Endothelial cell of umbilical vein (primary cell): ENCODE measurements around the gene SYNPO2. TPM values are rescaled to one million over a fixed set of nuclear protein-coding genes. Genes with fewer than 3 reads are reported as not detected.

Source experiments
- BruUV-seq: library from RNA; stranded (reverse); fragments of 400-500 nt; replicated peaks from 2 replicates; lab custom pipeline; 2021; lab: Mats Ljungman, UMichigan
- CTCF ChIA-PET: fragments of 300-600, 350-600 bp; sonication (Branson Sonifier 250); formaldehyde crosslinking; loops from one replicate; lab custom pipeline; 2021; ENCODE audit warnings: antibody characterized with exemption, inconsistent platforms; lab: Charles Lee
- POLR2A ChIA-PET: fragments of 300-600, 350-600 bp; sonication (Branson Sonifier 250); formaldehyde crosslinking; loops from one replicate; lab custom pipeline; 2021; ENCODE audit warnings: antibody characterized with exemption, inconsistent platforms; lab: Charles Lee
- DNase-seq: peaks from one replicate; pipeline ENCODE4 v3.0.0-alpha.2; 2011; ENCODE audit warnings: low read depth, low spot score
- FAIRE-seq: peaks from 2 replicates; lab custom pipeline; 2011; peaks lifted over from hg19 to GRCh38; lab: Jason Lieb, UNC
- H2AFZ ChIP-seq: 2 replicates; pipeline ENCODE4 v1.6.0; 2012; ENCODE audit warnings: low read depth, low read length, control low read depth, inconsistent platforms
- H3K27ac ChIP-seq: 2 replicates; pipeline ENCODE4 v1.5.1; 2011; ENCODE audit warnings: low read depth, mild to moderate bottlenecking, control low read depth, low read length, moderate library complexity; ENCODE audit not compliant: insufficient read depth
- H3K27me3 ChIP-seq, 2 experiments: 2 replicates each; pipeline versions ENCODE4 v1.6.0 to v1.6.1; 2011; ENCODE audit warnings: low read length in 2 of 2, mixed read lengths in 1 of 2; ENCODE audit not compliant: control insufficient read depth in 2 of 2, insufficient read depth in 2 of 2
- H3K36me3 ChIP-seq, 2 experiments: 2 replicates in 1 of 2; 3 replicates in 1 of 2; pipeline ENCODE4 v1.5.1; 2011; ENCODE audit warnings: low read length in 2 of 2, mild to moderate bottlenecking in 1 of 2, moderate library complexity in 1 of 2; ENCODE audit not compliant: control insufficient read depth in 2 of 2, insufficient read depth in 2 of 2; ENCODE audit errors: extremely low read depth in 1 of 2
- H3K4me1 ChIP-seq: 3 replicates; pipeline ENCODE4 v1.5.1; 2011; ENCODE audit warnings: mild to moderate bottlenecking, low read length; ENCODE audit not compliant: control insufficient read depth, insufficient read depth; ENCODE audit errors: extremely low read depth
- H3K4me2 ChIP-seq: 2 replicates; pipeline ENCODE4 v1.6.1; 2011; ENCODE audit warnings: low read length, control low read depth, mixed read lengths; ENCODE audit not compliant: insufficient read depth
- H3K4me3 ChIP-seq, 3 experiments: fragments of 200-600 bp in 1 of 3; sonication (generic), shearing (Covaris generic) in 1 of 3; replicated peaks in 1 of 3; 2 replicates each; pipeline ENCODE4 v1.5.1; 2011 to 2016; ENCODE audit warnings: control low read depth in 3 of 3, low read length in 3 of 3, mild to moderate bottlenecking in 2 of 3, inconsistent platforms in 1 of 3, low read depth in 1 of 3, moderate library complexity in 1 of 3; ENCODE audit not compliant: insufficient read depth in 1 of 3
- H3K79me2 ChIP-seq: 2 replicates; pipeline ENCODE4 v1.6.0; 2012; ENCODE audit warnings: low read length, inconsistent platforms; ENCODE audit not compliant: control insufficient read depth, insufficient read depth
- H3K9ac ChIP-seq: replicated peaks from 2 replicates; pipeline ENCODE3; 2011; ENCODE audit warnings: low read length, control low read depth; ENCODE audit not compliant: insufficient read depth; ENCODE audit errors: extremely low read depth
- H3K9me1 ChIP-seq: replicated peaks from 3 replicates; pipeline ENCODE4 v1.6.0; 2011; ENCODE audit warnings: mild to moderate bottlenecking, low read length; ENCODE audit not compliant: control insufficient read depth, insufficient read depth; ENCODE audit errors: extremely low read depth
- H3K9me3 ChIP-seq: replicated peaks from 2 replicates; pipeline ENCODE4 v1.5.1; 2012; ENCODE audit warnings: low read length, inconsistent platforms; ENCODE audit not compliant: control insufficient read depth, insufficient read depth
- H4K20me1 ChIP-seq: replicated peaks from 2 replicates; pipeline ENCODE3; 2011; ENCODE audit warnings: mild to moderate bottlenecking, low read length; ENCODE audit not compliant: control insufficient read depth, insufficient read depth; ENCODE audit errors: extremely low read depth
- EZH2 ChIP-seq: IDR thresholded peaks from 2 replicates; pipeline ENCODE4 v1.6.1; 2012; ENCODE audit warnings: borderline replicate concordance, low read depth, mild to moderate bottlenecking, moderate library complexity, low read length, inconsistent platforms; ENCODE audit not compliant: severe bottlenecking
- FOS ChIP-seq: IDR thresholded peaks from 2 replicates; pipeline ENCODE4 v1.6.1; 2011; ENCODE audit warnings: mild to moderate bottlenecking, low read length, moderate library complexity, borderline replicate concordance; ENCODE audit not compliant: insufficient read depth
- GATA2 ChIP-seq: IDR thresholded peaks from 2 replicates; pipeline ENCODE4 v1.7.0; 2011; ENCODE audit warnings: low read depth, mild to moderate bottlenecking, moderate library complexity, mixed read lengths, low read length; ENCODE audit not compliant: insufficient read length, insufficient read depth
- JUN ChIP-seq: IDR thresholded peaks from 2 replicates; pipeline ENCODE4 v1.6.1; 2011; ENCODE audit warnings: borderline replicate concordance, low read depth; ENCODE audit not compliant: insufficient read length, insufficient read depth
- MYC ChIP-seq: IDR thresholded peaks from one replicate; pipeline ENCODE4 v1.6.1; 2011; ENCODE audit warnings: mild to moderate bottlenecking, low read depth, low read length
- POLR2A ChIP-seq: IDR thresholded peaks from 2 replicates; pipeline ENCODE4 v1.6.1; 2012; ENCODE audit warnings: low read depth, mild to moderate bottlenecking, control low read depth, low read length
- POLR2AphosphoS5 ChIP-seq: IDR thresholded peaks from 2 replicates; pipeline ENCODE4 v1.6.1; 2012; ENCODE audit warnings: low read depth, mild to moderate bottlenecking, control low read depth, low read length, moderate library complexity; ENCODE audit not compliant: insufficient read depth
- dilution Hi-C: fragments of 300-500 bp; cut with MboI; formaldehyde crosslinking; loops from one replicate; pipeline ENCODE4 v1.15.0; 2019; ENCODE audit warnings: low sequenced_read_pairs; ENCODE audit not compliant: extremely low pct_ligation_motif_present
- intact Hi-C: fragments of 100-400 bp; cut with micrococcal nuclease; formaldehyde crosslinking; loops from one replicate; pipeline ENCODE4 v1.10.0; 2022
- polyA plus RNA-seq, 4 experiments: library from polyadenylated mRNA; depleted of rRNA in 3 of 4; stranded (reverse) in 3 of 4; unstranded in 1 of 4; fragments of >200 nt; gene quantifications; 2 replicates each; pipeline versions ENCODE4 v1.2.1 to v1.2.3, GENCODE V29; 2011 to 2012; ENCODE audit warnings: missing spikeins in 1 of 4
- total RNA-seq: library from RNA; stranded (reverse); gene quantifications from 2 replicates; pipeline ENCODE4 v1.2.3, GENCODE V29; 2021
- TF ChIP-seq, protein P1 (sequence below), 2 donors: IDR thresholded peaks; 1 replicate in 1 of 2; 2 replicates in 1 of 2; pipeline ENCODE4 v1.5.1; 2011; ENCODE audit warnings: low read length in 2 of 2, mild to moderate bottlenecking in 2 of 2, moderate library complexity in 2 of 2, control low read depth in 1 of 2, inconsistent platforms in 1 of 2, low read depth in 1 of 2; ENCODE audit not compliant: insufficient read depth in 1 of 2; ENCODE audit errors: extremely low read depth in 1 of 2
- TF ChIP-seq, protein P2 (sequence below): IDR thresholded peaks from 2 replicates; pipeline ENCODE4 v1.6.1; 2011; ENCODE audit not compliant: insufficient read depth, insufficient read length

SYNPO2 gene
- total and polyA plus RNA-seq, 2 donors (not counting 3 experiments of a cell fraction or from before 2014, with no cell fraction given) = 0.06 to 0.13 TPM

- dilution Hi-C loops (no loop called here), intact Hi-C loops (loop anchor here (5.0 kb wide), 1 partner anchor 413 kb away; no protein-coding TSS in a partner anchor)
- Histone ChIP-seq H3K27me3 (no peaks in the 10 kb centered on the region), H3K27ac (no peak overlapping the region), H3K4me3 (no peak overlapping the region), H3K9ac (no peak overlapping the region), H3K4me1 (peaks cover 11% of the 10 kb centered on the region), H3K36me3 (no peaks in the 10 kb centered on the region), H2AFZ (no peak overlapping the region), H3K4me2 (no peak overlapping the region), H3K79me2 (no peaks in the 10 kb centered on the region), H3K9me1 (no peaks in the 10 kb centered on the region), H3K9me3 (no peaks in the 10 kb centered on the region), H4K20me1 (no peaks in the 10 kb centered on the region)
- DNase-seq = no peak
- CTCF ChIA-PET = interaction anchor here (1.0 to 3.9 kb wide), 11 partner anchors 12 to 587 kb away, joined by 3 to 24 read pairs (median 5); partner anchors contain the start of gene USP53
- TF ChIP-seq MYC (no peak), POLR2A (no peak), POLR2AphosphoS5 (no peak), GATA2 (no peak), FOS (no peak), JUN (no peak), EZH2 (no peak)
- TF ChIP-seq, protein P1, sequence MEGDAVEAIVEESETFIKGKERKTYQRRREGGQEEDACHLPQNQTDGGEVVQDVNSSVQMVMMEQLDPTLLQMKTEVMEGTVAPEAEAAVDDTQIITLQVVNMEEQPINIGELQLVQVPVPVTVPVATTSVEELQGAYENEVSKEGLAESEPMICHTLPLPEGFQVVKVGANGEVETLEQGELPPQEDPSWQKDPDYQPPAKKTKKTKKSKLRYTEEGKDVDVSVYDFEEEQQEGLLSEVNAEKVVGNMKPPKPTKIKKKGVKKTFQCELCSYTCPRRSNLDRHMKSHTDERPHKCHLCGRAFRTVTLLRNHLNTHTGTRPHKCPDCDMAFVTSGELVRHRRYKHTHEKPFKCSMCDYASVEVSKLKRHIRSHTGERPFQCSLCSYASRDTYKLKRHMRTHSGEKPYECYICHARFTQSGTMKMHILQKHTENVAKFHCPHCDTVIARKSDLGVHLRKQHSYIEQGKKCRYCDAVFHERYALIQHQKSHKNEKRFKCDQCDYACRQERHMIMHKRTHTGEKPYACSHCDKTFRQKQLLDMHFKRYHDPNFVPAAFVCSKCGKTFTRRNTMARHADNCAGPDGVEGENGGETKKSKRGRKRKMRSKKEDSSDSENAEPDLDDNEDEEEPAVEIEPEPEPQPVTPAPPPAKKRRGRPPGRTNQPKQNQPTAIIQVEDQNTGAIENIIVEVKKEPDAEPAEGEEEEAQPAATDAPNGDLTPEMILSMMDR (IDR thresholded peaks at IDR 0.05; ENCODE audit: extremely low read depth in 1 of 2, insufficient read depth in 1 of 2, low read depth in 1 of 2, low read length in 2 of 2) = no peak
- TF ChIP-seq, protein P2, sequence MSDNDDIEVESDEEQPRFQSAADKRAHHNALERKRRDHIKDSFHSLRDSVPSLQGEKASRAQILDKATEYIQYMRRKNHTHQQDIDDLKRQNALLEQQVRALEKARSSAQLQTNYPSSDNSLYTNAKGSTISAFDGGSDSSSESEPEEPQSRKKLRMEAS = no peak
- BruUV-seq = no TSS peak
- no peak for FAIRE-seq
- POLR2A ChIA-PET = no interaction called here
Measured at GRCh38 chr4:119039779-119040178, 151.1 kb downstream of the SYNPO2 start.
